Measurements from ENCODE around the gene GPR62. TPM values are rescaled to one million over a fixed set of nuclear protein-coding genes. Genes with fewer than 3 reads are reported as not detected.

Gene GPR62
- total and polyA plus RNA-seq, 9 of the 15 experiments (the other 6 are each of a cell fraction or from before 2014, with no cell fraction given), result not detected

DNA sequence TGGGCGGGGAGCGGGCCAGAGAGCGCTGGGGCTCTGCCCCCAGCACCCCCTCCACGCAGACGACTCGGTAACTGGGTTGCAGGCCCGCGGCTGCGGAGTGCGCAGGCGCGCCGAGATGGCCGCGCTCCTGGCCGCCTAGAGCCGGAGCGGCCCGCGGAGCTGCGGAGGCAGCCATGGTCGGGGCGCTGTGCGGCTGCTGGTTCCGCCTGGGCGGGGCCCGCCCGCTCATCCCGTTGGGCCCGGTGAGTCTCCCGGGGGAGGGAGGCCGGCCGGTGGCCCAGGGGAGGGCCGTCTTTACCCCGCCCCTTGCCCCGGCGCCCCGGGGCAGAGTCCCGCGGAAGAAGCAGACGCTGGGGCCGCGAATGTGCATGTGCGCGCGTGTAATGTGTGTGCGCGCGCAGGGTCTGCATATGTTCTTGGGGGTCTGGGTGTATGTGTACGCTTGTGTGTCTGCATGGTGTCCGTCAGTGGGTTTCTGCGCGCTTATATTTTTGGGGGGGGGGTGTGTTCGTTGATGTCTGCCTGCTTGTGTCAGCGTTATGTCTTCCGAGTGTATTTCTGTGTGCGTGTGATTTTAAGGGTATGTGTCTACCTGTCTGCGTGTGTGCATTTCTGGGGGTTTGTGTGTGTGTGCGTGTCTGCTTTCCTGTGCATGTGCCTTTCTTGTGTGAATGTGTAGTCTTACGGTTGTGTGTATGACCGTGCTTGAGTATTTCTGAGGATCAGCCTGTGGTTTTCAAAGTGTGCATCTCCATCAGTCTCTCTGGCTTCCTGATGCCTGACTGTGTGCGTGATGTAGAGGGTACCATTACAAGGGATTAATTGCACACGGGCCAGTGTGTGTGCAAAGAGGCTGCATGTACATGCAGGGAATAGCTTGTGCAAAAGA is 20.0 kb downstream of the GPR62 start, which contains the start of gene ABHD14A (continued):
- TF ChIP-seq, protein P1, sequence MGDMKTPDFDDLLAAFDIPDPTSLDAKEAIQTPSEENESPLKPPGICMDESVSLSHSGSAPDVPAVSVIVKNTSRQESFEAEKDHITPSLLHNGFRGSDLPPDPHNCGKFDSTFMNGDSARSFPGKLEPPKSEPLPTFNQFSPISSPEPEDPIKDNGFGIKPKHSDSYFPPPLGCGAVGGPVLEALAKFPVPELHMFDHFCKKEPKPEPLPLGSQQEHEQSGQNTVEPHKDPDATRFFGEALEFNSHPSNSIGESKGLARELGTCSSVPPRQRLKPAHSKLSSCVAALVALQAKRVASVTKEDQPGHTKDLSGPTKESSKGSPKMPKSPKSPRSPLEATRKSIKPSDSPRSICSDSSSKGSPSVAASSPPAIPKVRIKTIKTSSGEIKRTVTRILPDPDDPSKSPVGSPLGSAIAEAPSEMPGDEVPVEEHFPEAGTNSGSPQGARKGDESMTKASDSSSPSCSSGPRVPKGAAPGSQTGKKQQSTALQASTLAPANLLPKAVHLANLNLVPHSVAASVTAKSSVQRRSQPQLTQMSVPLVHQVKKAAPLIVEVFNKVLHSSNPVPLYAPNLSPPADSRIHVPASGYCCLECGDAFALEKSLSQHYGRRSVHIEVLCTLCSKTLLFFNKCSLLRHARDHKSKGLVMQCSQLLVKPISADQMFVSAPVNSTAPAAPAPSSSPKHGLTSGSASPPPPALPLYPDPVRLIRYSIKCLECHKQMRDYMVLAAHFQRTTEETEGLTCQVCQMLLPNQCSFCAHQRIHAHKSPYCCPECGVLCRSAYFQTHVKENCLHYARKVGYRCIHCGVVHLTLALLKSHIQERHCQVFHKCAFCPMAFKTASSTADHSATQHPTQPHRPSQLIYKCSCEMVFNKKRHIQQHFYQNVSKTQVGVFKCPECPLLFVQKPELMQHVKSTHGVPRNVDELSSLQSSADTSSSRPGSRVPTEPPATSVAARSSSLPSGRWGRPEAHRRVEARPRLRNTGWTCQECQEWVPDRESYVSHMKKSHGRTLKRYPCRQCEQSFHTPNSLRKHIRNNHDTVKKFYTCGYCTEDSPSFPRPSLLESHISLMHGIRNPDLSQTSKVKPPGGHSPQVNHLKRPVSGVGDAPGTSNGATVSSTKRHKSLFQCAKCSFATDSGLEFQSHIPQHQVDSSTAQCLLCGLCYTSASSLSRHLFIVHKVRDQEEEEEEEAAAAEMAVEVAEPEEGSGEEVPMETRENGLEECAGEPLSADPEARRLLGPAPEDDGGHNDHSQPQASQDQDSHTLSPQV (IDR thresholded peaks at IDR 0.05), result 0 out of 2 replicates have a peak, but pooled peaks have one; percentile 41
- TF ChIP-seq SAFB2 (IDR thresholded peaks at IDR 0.05; ENCODE audit: borderline replicate concordance, low read depth, low read length, severe bottlenecking) (no peak), RBM15 (IDR thresholded peaks at IDR 0.05; ENCODE audit: insufficient read depth, low read length) (no peak), RAD21 (CRISPR knock-in tag; conservative IDR thresholded peaks at IDR 0.05 in 1 of 2, IDR thresholded peaks at IDR 0.05 in 1 of 2) (no peak), ZNF57 (CRISPR knock-in tag; IDR thresholded peaks at IDR 0.05) (no peak), CEBPB (tag; IDR thresholded peaks at IDR 0.05) (no peak), TAF15 (IDR thresholded peaks at IDR 0.05; ENCODE audit: low read depth, low read length) (no peak), KAT7 (CRISPR knock-in tag; IDR thresholded peaks at IDR 0.05; ENCODE audit: borderline replicate concordance) (no peak), EP400 (IDR thresholded peaks at IDR 0.05) (no peak; the same call in 1 of the 2 replicates), PCBP2 (IDR thresholded peaks at IDR 0.05; ENCODE audit: low read depth, low read length, poor library complexity, severe bottlenecking) (no peak), BHLHE40 (IDR thresholded peaks at IDR 0.05; ENCODE audit: low read length) (no peak)
- TF ChIP-seq, protein P2, sequence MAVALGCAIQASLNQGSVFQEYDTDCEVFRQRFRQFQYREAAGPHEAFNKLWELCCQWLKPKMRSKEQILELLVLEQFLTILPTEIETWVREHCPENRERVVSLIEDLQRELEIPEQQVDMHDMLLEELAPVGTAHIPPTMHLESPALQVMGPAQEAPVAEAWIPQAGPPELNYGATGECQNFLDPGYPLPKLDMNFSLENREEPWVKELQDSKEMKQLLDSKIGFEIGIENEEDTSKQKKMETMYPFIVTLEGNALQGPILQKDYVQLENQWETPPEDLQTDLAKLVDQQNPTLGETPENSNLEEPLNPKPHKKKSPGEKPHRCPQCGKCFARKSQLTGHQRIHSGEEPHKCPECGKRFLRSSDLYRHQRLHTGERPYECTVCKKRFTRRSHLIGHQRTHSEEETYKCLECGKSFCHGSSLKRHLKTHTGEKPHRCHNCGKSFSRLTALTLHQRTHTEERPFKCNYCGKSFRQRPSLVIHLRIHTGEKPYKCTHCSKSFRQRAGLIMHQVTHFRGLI (CRISPR knock-in tag; IDR thresholded peaks at IDR 0.05), result no peak
- TF ChIP-seq, protein P3, sequence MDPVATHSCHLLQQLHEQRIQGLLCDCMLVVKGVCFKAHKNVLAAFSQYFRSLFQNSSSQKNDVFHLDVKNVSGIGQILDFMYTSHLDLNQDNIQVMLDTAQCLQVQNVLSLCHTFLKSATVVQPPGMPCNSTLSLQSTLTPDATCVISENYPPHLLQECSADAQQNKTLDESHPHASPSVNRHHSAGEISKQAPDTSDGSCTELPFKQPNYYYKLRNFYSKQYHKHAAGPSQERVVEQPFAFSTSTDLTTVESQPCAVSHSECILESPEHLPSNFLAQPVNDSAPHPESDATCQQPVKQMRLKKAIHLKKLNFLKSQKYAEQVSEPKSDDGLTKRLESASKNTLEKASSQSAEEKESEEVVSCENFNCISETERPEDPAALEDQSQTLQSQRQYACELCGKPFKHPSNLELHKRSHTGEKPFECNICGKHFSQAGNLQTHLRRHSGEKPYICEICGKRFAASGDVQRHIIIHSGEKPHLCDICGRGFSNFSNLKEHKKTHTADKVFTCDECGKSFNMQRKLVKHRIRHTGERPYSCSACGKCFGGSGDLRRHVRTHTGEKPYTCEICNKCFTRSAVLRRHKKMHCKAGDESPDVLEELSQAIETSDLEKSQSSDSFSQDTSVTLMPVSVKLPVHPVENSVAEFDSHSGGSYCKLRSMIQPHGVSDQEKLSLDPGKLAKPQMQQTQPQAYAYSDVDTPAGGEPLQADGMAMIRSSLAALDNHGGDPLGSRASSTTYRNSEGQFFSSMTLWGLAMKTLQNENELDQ (CRISPR knock-in tag; IDR thresholded peaks at IDR 0.05; ENCODE audit: borderline replicate concordance), result no peak
- TF ChIP-seq, protein P4, sequence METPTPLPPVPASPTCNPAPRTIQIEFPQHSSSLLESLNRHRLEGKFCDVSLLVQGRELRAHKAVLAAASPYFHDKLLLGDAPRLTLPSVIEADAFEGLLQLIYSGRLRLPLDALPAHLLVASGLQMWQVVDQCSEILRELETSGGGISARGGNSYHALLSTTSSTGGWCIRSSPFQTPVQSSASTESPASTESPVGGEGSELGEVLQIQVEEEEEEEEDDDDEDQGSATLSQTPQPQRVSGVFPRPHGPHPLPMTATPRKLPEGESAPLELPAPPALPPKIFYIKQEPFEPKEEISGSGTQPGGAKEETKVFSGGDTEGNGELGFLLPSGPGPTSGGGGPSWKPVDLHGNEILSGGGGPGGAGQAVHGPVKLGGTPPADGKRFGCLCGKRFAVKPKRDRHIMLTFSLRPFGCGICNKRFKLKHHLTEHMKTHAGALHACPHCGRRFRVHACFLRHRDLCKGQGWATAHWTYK (CRISPR knock-in tag; IDR thresholded peaks at IDR 0.05), result peak; percentile 21; the same call in 1 of the 2 replicates

Data from K562 (cell line).